Measurements from ENCODE around the gene LYPLAL1. TPM values are rescaled to one million over a fixed set of nuclear protein-coding genes. Genes with fewer than 3 reads are reported as not detected.

Gene LYPLAL1
- 11.2 and 15.6 TPM in 2 replicates for polyA plus RNA-seq (2012; rRNA removed)
- polyA plus RNA-seq (2012; cell fraction: cytosol; rRNA removed): 16.7 and 27.6 TPM in 2 replicates
- polyA plus RNA-seq (2012; cell fraction: nucleus; rRNA removed): 20.1 and 29.7 TPM in 2 replicates

- Histone ChIP-seq H3F3A (replicated peaks; ENCODE audit: insufficient read depth) (peaks cover 8% of the 10 kb centered on the region), H3K4me1 (ENCODE audit: control insufficient read depth in 1 of 2, insufficient read depth in 2 of 2, low read depth in 1 of 2, low read length in 1 of 2) (peaks cover 12 to 15% of the 10 kb centered on the region in 2 experiments; a peak in 3 of 4 replicates), H3K9me3 (no peaks in the 10 kb centered on the region), H3K27ac (ENCODE audit: low read depth in 2 of 2, low read length in 1 of 2) (peak within 1 kb of the TSS; percentile 94 to 95), H2AFZ (ENCODE audit: low read depth) (peak within 1 kb of the TSS; percentile 94), H3K27me3 (ENCODE audit: insufficient read depth) (no peaks in the 10 kb centered on the region), H3K4me2 (peak within 1 kb of the TSS; percentile 89), H4K20me1 (ENCODE audit: insufficient read depth) (no peaks in the 10 kb centered on the region), H3K79me2 (ENCODE audit: insufficient read depth) (peaks cover 39% of the 10 kb centered on the region), H3K9ac (peak within 1 kb of the TSS; percentile 92), H3K9me2 (no peaks in the 10 kb centered on the region), H3K36me3 (replicated peaks in 1 of 2; ENCODE audit: control insufficient read depth in 1 of 2, insufficient read depth in 2 of 2, low read length in 1 of 2) (peaks cover 6 to 21% of the 10 kb centered on the region in 2 experiments), H3K4me3 (ENCODE audit: low read depth in 2 of 2, low read length in 1 of 2) (peak within 1 kb of the TSS; percentile 81 to 93)
- DNase-seq: peak; percentile 93
- ChIA-PET CTCF (interaction anchor here (0.7 to 1.4 kb wide), 3 partner anchors 34 to 735 kb away, joined by 3 read pairs; no protein-coding TSS in a partner anchor), POLR2A (no interaction called here)
- whole genome bisulfite sequencing (ENCODE audit: low lambda C conversion rate): 3% methylated on average over 21 of the region's 48 CpGs
- no peak for TF ChIP-seq MEF2A (IDR thresholded peaks at IDR 0.05; ENCODE audit: borderline replicate concordance, low read depth)
- peak; percentile 93 for TF ChIP-seq NRF1 (IDR thresholded peaks at IDR 0.05; ENCODE audit: low read depth, low read length)
- TF ChIP-seq, protein P1, sequence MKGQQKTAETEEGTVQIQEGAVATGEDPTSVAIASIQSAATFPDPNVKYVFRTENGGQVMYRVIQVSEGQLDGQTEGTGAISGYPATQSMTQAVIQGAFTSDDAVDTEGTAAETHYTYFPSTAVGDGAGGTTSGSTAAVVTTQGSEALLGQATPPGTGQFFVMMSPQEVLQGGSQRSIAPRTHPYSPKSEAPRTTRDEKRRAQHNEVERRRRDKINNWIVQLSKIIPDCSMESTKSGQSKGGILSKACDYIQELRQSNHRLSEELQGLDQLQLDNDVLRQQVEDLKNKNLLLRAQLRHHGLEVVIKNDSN (IDR thresholded peaks at IDR 0.05; ENCODE audit: borderline replicate concordance, low read depth): 0 out of 2 replicates have a peak, but pooled peaks have one; percentile 6
- TF ChIP-seq POLR2AphosphoS5 (IDR thresholded peaks at IDR 0.05; ENCODE audit: low read depth, low read length): peak; percentile 95
- TF ChIP-seq JUND (IDR thresholded peaks at IDR 0.05): no peak
- peak; percentile 95 for TF ChIP-seq PBX3 (IDR thresholded peaks at IDR 0.05)
- TF ChIP-seq, protein P2, sequence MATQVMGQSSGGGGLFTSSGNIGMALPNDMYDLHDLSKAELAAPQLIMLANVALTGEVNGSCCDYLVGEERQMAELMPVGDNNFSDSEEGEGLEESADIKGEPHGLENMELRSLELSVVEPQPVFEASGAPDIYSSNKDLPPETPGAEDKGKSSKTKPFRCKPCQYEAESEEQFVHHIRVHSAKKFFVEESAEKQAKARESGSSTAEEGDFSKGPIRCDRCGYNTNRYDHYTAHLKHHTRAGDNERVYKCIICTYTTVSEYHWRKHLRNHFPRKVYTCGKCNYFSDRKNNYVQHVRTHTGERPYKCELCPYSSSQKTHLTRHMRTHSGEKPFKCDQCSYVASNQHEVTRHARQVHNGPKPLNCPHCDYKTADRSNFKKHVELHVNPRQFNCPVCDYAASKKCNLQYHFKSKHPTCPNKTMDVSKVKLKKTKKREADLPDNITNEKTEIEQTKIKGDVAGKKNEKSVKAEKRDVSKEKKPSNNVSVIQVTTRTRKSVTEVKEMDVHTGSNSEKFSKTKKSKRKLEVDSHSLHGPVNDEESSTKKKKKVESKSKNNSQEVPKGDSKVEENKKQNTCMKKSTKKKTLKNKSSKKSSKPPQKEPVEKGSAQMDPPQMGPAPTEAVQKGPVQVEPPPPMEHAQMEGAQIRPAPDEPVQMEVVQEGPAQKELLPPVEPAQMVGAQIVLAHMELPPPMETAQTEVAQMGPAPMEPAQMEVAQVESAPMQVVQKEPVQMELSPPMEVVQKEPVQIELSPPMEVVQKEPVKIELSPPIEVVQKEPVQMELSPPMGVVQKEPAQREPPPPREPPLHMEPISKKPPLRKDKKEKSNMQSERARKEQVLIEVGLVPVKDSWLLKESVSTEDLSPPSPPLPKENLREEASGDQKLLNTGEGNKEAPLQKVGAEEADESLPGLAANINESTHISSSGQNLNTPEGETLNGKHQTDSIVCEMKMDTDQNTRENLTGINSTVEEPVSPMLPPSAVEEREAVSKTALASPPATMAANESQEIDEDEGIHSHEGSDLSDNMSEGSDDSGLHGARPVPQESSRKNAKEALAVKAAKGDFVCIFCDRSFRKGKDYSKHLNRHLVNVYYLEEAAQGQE (IDR thresholded peaks at IDR 0.05; ENCODE audit: low read depth, low read length): 0 out of 2 replicates have a peak, but pooled peaks have one; percentile 62
- TF ChIP-seq TAF1 (IDR thresholded peaks at IDR 0.05; ENCODE audit: borderline replicate concordance, low read depth, low read length): peak; percentile 98
- TF ChIP-seq RXRA (IDR thresholded peaks at IDR 0.05; ENCODE audit: borderline replicate concordance, low read depth): peak; percentile 2; the same call in 1 of the 2 replicates
- TF ChIP-seq NFIC (IDR thresholded peaks at IDR 0.05; ENCODE audit: borderline replicate concordance): no peak
- no peak for TF ChIP-seq USF2 (IDR thresholded peaks at IDR 0.05; ENCODE audit: borderline replicate concordance, low read depth, low read length)
- TF ChIP-seq RFX5 (IDR thresholded peaks at IDR 0.05; ENCODE audit: low read length): no peak
- 0 out of 2 replicates have a peak, but pooled peaks have one; percentile 5 for TF ChIP-seq SMC3 (IDR thresholded peaks at IDR 0.05; ENCODE audit: low read depth, low read length)
- TF ChIP-seq, protein P3, sequence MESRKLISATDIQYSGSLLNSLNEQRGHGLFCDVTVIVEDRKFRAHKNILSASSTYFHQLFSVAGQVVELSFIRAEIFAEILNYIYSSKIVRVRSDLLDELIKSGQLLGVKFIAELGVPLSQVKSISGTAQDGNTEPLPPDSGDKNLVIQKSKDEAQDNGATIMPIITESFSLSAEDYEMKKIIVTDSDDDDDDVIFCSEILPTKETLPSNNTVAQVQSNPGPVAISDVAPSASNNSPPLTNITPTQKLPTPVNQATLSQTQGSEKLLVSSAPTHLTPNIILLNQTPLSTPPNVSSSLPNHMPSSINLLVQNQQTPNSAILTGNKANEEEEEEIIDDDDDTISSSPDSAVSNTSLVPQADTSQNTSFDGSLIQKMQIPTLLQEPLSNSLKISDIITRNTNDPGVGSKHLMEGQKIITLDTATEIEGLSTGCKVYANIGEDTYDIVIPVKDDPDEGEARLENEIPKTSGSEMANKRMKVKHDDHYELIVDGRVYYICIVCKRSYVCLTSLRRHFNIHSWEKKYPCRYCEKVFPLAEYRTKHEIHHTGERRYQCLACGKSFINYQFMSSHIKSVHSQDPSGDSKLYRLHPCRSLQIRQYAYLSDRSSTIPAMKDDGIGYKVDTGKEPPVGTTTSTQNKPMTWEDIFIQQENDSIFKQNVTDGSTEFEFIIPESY (IDR thresholded peaks at IDR 0.05; ENCODE audit: borderline replicate concordance, low read depth): no peak
- TF ChIP-seq MXI1 (IDR thresholded peaks at IDR 0.05; ENCODE audit: low read depth, low read length): no peak; the same call in 1 of the 2 replicates
- TF ChIP-seq EZH2phosphoT487 (IDR thresholded peaks at IDR 0.05; ENCODE audit: borderline replicate concordance, low read depth): no peak
- TF ChIP-seq, protein P4, sequence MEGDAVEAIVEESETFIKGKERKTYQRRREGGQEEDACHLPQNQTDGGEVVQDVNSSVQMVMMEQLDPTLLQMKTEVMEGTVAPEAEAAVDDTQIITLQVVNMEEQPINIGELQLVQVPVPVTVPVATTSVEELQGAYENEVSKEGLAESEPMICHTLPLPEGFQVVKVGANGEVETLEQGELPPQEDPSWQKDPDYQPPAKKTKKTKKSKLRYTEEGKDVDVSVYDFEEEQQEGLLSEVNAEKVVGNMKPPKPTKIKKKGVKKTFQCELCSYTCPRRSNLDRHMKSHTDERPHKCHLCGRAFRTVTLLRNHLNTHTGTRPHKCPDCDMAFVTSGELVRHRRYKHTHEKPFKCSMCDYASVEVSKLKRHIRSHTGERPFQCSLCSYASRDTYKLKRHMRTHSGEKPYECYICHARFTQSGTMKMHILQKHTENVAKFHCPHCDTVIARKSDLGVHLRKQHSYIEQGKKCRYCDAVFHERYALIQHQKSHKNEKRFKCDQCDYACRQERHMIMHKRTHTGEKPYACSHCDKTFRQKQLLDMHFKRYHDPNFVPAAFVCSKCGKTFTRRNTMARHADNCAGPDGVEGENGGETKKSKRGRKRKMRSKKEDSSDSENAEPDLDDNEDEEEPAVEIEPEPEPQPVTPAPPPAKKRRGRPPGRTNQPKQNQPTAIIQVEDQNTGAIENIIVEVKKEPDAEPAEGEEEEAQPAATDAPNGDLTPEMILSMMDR (IDR thresholded peaks at IDR 0.05): peak; percentile 28; the same call in 1 of the 2 replicates
- no peak; the same call in 1 of the 2 replicates for TF ChIP-seq RAD21 (IDR thresholded peaks at IDR 0.05; ENCODE audit: low read length)
- TF ChIP-seq, protein P5, sequence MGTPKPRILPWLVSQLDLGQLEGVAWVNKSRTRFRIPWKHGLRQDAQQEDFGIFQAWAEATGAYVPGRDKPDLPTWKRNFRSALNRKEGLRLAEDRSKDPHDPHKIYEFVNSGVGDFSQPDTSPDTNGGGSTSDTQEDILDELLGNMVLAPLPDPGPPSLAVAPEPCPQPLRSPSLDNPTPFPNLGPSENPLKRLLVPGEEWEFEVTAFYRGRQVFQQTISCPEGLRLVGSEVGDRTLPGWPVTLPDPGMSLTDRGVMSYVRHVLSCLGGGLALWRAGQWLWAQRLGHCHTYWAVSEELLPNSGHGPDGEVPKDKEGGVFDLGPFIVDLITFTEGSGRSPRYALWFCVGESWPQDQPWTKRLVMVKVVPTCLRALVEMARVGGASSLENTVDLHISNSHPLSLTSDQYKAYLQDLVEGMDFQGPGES (IDR thresholded peaks at IDR 0.05; ENCODE audit: low read depth, low read length): no peak
Measured at GRCh38 chr1:219173758-219174459, at the start of gene LYPLAL1. Gene LYPLAL1 (plus strand): TSS chr1:219173878. CDS start chr1:219173891, 13 bp downstream.
